ENCODE results near the gene PTPRN2.

The PTPRN2 gene

GRCh38 chr7:157623556-157623955 is 964.1 kb downstream of the PTPRN2 start:
- H3K4me3 ChIP-seq = no peak overlapping the region

GRCh38 chr7:157622408-157623205 is 965.0 kb downstream of the PTPRN2 start:
- H3K4me3 ChIP-seq = no peak overlapping the region
- TF ChIP-seq, protein P1, sequence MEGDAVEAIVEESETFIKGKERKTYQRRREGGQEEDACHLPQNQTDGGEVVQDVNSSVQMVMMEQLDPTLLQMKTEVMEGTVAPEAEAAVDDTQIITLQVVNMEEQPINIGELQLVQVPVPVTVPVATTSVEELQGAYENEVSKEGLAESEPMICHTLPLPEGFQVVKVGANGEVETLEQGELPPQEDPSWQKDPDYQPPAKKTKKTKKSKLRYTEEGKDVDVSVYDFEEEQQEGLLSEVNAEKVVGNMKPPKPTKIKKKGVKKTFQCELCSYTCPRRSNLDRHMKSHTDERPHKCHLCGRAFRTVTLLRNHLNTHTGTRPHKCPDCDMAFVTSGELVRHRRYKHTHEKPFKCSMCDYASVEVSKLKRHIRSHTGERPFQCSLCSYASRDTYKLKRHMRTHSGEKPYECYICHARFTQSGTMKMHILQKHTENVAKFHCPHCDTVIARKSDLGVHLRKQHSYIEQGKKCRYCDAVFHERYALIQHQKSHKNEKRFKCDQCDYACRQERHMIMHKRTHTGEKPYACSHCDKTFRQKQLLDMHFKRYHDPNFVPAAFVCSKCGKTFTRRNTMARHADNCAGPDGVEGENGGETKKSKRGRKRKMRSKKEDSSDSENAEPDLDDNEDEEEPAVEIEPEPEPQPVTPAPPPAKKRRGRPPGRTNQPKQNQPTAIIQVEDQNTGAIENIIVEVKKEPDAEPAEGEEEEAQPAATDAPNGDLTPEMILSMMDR (IDR thresholded peaks at IDR 0.05) = no peak
- no peak for DNase-seq (ENCODE audit: low spot score)
- no peak overlapping the region for H3K27ac ChIP-seq

More at GRCh38 chr7:157623556-157623955, 964.1 kb downstream of the PTPRN2 start:
- H3K27ac ChIP-seq = no peak overlapping the region
- TF ChIP-seq, protein P1 (IDR thresholded peaks at IDR 0.05) = no peak
- no peak for DNase-seq (ENCODE audit: low spot score)

DNA sequence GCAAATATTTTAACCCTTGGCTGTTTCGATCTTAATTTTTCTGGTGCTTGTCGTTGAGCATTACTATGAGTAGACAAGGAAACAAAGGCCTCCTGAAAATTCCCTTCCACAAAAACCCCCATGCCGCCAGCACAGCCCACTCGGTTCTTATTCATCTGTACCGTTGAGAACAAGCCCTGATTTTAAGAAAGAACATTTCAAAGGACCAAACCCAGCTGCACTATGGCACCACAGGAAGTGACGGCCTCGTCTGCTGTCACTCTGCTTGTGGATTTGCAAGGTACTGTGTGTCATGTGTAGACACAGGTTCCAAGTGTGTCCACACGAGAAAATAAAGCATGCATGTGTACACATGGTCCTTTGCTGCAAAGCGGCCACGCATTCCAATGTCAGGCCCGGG is 965.6 kb downstream of the PTPRN2 start:
- Histone ChIP-seq H3K4me3 (no peak overlapping the region), H3K27ac (no peak overlapping the region)
- TF ChIP-seq, protein P1 (IDR thresholded peaks at IDR 0.05) = no peak
- no peak for DNase-seq (ENCODE audit: low spot score)

- no peak overlapping the region for H3K27ac ChIP-seq
- no peak for DNase-seq (ENCODE audit: low spot score)
- no peak overlapping the region for H3K4me3 ChIP-seq
- TF ChIP-seq, protein P1 (IDR thresholded peaks at IDR 0.05) = no peak
These were observed 966.4 kb downstream of the PTPRN2 start for GRCh38 chr7:157621131-157621681.

DNA sequence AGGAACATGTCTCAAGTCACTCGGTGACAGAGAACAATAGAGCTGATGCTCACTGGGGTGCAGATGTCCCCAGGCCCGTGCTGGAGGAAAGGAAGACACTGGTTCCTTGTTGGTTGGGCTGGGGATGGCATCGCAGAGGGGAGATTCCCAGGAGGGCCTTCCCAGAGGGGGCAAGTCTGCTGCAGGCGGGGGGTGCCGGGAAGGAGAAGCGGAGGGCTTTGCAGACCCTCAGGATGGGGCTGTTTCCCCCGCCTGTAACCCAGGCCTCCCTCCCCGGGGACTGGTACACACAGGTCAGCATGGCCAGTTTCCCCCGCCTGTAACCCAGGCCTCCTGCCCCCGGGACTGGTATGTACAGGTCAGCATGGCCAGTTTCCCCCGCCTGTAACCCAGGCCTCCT is 967.0 kb downstream of the PTPRN2 start:
- no peak for DNase-seq (ENCODE audit: low spot score)
- no peak overlapping the region for H3K4me3 ChIP-seq
- TF ChIP-seq, protein P1 (IDR thresholded peaks at IDR 0.05) = no peak
- no peak overlapping the region for H3K27ac ChIP-seq

- DNase-seq (ENCODE audit: low spot score) = no peak
- Histone ChIP-seq H3K27ac (no peak overlapping the region), H3K4me3 (no peak overlapping the region)
- TF ChIP-seq, protein P1 (IDR thresholded peaks at IDR 0.05) = no peak
These were observed 967.7 kb downstream of the PTPRN2 start for GRCh38 chr7:157619753-157620525.
